Measurements from ENCODE around the gene RAB3GAP2.
"Not testable (repeated sequence)": the region's sequence is repeated elsewhere in the genome, so short reads cannot be mapped to it uniquely, and the experiment has no call there.

Gene RAB3GAP2

GRCh38 chr1:220272047-220272840 lies at the start of gene RAB3GAP2:
Gene RAB3GAP2 (minus strand): TSS chr1:220272453. CDS start chr1:220272337, 116 bp downstream.
- DNase-seq (ENCODE audit: low read depth) = peak; percentile 93

GRCh38 chr1:220321758-220322157 lies 49.5 kb upstream of the RAB3GAP2 start:
- DNase-seq (ENCODE audit: low read depth) = no peak

GRCh38 chr1:220320709-220321108 lies 48.5 kb upstream of the RAB3GAP2 start:
- DNase-seq (ENCODE audit: low read depth) = no peak

- DNase-seq (ENCODE audit: low read depth) = no peak
These were observed 46.4 kb upstream of the RAB3GAP2 start for GRCh38 chr1:220318673-220319072.

- no peak for DNase-seq (ENCODE audit: low read depth)
These were observed 44.9 kb upstream of the RAB3GAP2 start for GRCh38 chr1:220317161-220317560.

GRCh38 chr1:220316305-220316704 lies 44.1 kb upstream of the RAB3GAP2 start:
- DNase-seq (ENCODE audit: low read depth) = no peak

GRCh38 chr1:220315070-220315839 lies 43.0 kb upstream of the RAB3GAP2 start:
- no peak for DNase-seq (ENCODE audit: low read depth)

GRCh38 chr1:220313576-220313975 lies 41.3 kb upstream of the RAB3GAP2 start:
- no peak for DNase-seq (ENCODE audit: low read depth)

- not testable (repeated sequence) for DNase-seq (ENCODE audit: low read depth)
These were observed 37.9 kb upstream of the RAB3GAP2 start for GRCh38 chr1:220310147-220310546.

- DNase-seq (ENCODE audit: low read depth) = no peak
These were observed 35.4 kb upstream of the RAB3GAP2 start for GRCh38 chr1:220307607-220308006.

- no peak for DNase-seq (ENCODE audit: low read depth)
These were observed 34.1 kb upstream of the RAB3GAP2 start for GRCh38 chr1:220306339-220306738.

GRCh38 chr1:220303871-220304270 lies 31.6 kb upstream of the RAB3GAP2 start:
- no peak for DNase-seq (ENCODE audit: low read depth)

- DNase-seq (ENCODE audit: low read depth) = no peak
These were observed 29.4 kb upstream of the RAB3GAP2 start for GRCh38 chr1:220301630-220302029.

GRCh38 chr1:220300442-220301121 lies 28.3 kb upstream of the RAB3GAP2 start:
- no peak for DNase-seq (ENCODE audit: low read depth)

- DNase-seq (ENCODE audit: low read depth) = no peak
These were observed 27.1 kb upstream of the RAB3GAP2 start for GRCh38 chr1:220299337-220299736.

- no peak for DNase-seq (ENCODE audit: low read depth)
These were observed 26.4 kb upstream of the RAB3GAP2 start for GRCh38 chr1:220298470-220299205.

- no peak for DNase-seq (ENCODE audit: low read depth)
These were observed 24.7 kb upstream of the RAB3GAP2 start for GRCh38 chr1:220296981-220297380.

- no peak for DNase-seq (ENCODE audit: low read depth)
These were observed 22.6 kb upstream of the RAB3GAP2 start for GRCh38 chr1:220294846-220295301.

GRCh38 chr1:220291580-220291979 lies 19.3 kb upstream of the RAB3GAP2 start:
- DNase-seq (ENCODE audit: low read depth) = no peak

GRCh38 chr1:220290140-220290761 lies 18.0 kb upstream of the RAB3GAP2 start:
- DNase-seq (ENCODE audit: low read depth) = no peak

GRCh38 chr1:220287129-220287528 lies 14.9 kb upstream of the RAB3GAP2 start:
- no peak for DNase-seq (ENCODE audit: low read depth)
